Hypothalamus (tissue), 51 donors: ENCODE data around the gene FSTL3.
A peak's percentile ranks its signal among the peaks of the same experiment; 100 is the strongest.

ENCODE experiments used
- DNase-seq, 51 donors: peaks; one replicate each; lab custom pipeline; 2025; lab: John Stamatoyannopoulos, UW

The FSTL3 gene

DNA sequence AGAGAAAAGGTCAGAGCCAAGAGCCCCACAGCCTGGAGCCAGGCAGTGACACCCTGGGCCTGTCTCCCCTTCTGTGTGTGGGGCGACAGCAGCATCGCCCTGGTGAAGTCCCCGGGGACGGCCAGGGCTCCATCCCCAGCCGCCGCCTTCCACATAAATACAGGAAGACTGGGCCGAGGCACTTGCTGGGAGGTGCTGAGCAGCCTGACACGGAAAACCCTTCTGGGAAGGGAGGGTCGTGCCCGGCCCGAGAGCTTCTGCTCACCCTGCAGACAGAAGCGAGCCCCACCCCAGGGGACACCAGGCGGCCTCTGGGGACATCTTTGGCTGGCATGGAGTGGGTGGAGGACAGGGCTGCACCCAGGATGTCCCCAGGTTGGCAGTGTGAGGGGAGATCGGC lies 31.4 kb upstream of the FSTL3 start:
- no peak for DNase-seq

DNA sequence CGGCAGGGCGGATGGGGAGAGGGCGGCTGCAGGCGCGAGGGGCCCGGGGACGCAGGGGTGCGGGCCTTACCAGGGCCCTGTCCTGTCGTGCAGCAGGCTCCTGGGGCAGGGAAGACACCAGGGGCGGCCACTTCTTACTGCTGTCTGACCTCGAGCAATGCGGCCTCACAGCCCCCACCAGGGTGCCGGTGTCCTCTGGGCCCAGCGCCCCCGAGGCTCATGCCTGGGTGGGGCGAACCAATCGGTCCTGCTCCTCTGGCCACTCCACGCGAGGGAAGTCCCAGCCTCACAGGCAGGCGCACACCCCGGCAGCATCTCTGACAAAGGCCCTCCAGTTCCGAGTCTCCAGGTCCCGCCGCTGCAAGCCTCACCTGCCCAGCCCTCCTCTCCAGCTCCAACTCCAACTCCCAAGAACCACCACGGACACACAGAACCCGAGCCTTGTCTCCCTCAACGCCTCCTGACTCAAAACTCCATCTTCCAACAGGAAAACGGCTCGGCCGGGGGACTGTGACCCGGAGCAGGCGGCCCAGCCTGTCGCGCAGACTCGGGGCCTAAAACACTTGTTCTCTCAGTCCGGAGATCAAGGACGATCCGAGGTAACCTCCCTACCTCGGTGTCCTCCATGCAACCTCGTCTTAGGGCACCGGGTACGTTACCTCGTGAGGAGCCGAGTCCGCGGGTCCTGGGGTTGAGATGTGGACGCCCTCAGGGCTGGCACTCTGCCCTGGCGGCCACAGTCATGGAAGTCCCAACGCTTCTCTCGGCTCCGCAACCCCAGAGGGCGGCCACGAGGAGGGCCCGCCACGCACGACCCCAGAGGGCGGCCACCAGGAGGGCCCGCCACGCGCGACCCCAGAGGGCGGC lies 30.0 kb upstream of the FSTL3 start:
- DNase-seq = no peak

DNA sequence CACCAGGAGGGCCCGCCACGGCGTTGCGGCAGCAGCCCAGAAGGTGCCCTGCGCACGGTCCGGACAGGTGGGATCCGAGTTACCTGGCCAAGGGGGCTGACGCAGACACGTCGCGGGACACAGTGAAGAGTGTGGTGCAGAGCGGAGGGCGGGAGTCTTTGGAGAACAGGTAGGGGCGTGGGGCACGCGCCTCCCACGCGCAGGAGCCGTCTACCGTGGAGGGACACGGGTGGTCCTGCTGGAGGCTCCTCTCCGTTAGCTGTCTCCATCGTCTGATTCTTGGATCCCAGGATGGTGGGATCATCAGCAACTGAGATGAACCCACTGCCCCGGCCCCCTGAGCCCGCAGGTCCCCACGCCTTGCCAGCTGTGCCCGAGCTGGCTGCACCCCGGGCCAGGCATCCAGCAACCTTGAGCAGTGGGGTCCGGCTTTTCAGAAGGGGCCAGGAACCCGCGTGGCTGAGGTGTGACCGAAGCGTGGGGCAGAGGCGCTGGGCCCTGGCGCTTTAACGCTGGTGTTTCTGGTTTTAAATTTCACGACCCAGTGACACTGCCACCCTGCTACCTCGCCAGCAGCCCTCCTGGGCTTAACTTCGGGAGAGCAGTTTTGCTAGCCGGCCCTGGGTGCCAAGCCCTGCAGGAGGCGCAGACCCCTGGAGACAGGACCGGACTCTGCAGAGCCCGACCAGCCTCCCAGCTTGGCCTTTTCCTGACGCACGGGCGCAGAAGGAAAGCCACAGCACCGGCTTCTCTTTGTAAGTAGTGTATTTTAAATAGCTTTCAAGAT lies 29.2 kb upstream of the FSTL3 start:
- no peak for DNase-seq

DNA sequence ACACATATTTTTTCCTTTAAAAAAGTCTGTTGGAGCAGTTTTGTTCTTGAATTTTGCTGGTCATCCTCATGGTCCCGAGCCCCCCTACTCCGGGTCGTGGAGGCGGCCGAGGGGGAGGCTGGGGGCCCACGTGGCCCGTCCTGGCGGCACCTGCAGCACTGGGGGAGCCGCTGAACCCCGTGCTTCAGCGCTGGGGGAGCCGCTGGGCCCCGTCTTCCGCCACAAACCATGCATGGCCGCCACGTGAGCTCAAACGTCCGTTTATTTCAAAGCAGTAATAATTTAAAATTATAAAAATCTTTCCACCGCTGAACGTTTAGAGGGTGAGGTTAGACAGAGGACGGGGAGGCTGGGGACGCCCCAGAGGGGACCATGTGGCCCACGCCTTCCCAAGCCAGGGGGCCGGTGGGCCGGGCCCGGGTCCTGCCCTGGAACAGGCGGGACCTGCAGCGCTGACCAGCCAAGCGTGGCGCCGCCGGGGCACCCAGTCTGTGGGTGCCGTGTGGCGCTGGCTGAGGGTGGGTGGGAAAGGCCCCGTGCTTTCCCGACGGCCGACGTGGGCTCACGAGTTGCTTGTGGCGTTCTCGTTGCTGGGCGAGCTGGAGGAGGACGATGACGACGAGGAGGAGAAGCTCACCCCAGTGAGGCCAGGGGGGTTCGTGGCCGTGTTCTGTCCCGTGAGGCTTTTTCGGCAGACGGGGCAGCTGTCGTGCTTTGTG lies 28.5 kb upstream of the FSTL3 start:
- no peak for DNase-seq

DNA sequence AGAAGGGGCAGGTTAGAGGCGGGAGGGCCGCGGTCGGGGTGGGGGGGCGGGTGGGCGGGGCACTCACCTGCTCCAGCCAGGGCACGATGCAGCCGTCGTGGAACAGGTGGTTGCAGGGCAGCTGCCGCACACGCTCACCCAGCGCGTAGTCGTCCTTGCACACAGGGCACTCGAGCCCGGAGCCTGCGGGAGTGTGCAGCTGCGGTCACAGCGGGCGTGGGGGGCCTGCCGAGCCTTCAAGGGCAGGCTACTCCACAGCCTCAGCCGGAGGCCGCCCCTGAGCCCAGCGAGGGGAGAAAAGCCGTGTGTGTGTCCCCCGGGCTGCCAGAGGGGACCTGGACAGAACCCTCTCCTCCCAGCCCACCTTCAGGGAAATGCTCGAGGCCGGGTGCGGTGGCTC lies 27.9 kb upstream of the FSTL3 start:
- DNase-seq = no peak

DNA sequence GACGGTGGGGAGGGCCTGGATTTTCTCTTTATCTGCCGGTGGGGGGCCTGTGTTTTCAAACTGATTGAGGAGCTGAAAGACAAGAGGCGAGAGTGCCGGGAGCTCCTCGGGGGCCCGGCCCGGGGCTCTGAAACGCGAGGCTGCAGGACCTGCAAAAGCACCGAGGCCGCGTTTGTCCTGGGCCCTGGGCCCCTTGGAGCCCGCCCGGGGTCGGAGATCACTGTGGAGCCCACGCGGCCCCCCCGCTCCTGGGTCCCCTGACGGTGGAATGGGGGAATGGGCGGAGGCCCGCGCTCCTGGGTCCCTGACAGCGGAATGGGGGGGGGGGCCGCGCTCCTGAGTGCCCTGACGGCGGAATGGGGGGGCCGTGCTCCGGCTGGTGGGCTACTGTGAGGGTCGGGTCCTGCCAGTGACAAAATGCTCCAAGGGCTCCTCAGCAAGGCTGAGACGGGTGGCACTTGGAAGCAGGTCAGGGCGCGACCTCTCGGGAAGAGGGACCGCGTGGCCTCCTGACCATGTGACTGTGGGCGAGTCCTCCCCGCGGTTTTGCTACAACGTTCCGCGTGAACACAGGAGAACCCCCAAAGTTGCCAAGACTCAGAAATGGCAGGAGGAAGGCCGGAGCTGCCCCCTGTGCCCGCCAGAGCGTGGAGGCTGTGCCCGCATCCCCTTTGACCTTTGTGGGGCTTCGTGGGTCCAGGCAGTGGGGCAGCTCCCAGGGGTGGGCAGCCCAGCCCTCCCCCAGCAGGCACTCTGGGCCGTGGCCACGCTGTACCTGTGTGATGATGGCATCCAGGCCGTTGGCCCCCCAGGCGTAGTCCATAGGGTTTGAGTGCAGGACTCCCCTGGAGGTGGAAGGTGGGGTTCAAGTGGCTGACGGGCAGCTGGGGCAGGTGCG lies 27.0 kb upstream of the FSTL3 start:
- no peak for DNase-seq

DNA sequence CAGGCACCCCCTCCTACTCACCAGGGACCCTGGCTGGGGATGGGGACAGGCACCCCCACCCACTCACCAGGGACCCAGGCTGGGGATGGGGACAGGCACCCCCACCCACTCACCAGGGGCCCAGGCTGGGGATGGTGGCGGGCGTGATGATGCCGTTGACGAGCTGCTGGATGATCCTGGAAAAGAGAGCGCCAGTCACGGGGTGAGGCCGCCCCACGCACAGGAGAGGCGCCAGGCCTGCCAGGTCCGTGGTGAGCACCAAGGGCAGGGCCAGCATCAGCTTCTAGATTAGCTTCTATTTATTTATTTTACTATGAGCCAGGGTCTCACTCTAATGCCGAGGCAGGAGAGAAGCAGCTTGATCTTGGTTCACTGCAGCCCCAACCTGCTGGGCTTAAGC lies 26.1 kb upstream of the FSTL3 start:
- no peak for DNase-seq

DNA sequence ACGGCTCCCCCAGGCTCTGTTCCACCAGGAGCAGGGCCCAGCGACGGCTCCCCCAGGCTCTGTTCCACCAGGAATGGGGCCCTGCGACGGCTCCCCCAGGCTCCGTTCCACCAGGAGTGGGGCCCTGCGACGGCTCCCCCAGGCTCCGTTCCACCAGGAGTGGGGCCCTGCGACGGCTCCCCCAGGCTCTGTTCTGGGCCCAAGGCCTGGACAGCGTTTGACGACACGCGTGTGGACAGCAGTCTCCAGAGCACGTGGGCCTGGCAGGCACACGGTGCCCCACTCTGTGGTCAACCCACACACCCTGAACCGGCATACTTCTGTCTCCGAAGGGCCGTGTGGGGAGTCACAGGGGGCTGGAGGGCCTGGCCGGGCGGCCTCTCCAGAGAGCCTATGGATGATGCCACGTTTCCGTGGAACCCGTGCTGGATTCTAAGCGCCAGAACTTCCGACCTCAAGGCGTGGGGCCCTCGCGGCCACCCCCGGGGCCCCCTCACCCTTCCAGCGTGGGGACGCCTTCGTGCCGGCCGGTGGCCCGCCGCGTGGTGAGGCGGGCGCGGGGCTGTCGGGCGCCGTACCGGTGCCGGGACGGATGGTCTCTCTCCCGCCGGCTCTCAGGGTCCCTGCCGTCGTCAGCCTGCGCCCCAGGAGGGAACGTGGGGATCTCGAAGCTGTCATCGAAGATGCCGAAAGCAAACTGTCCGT lies 24.9 kb upstream of the FSTL3 start:
- DNase-seq = no peak

DNA sequence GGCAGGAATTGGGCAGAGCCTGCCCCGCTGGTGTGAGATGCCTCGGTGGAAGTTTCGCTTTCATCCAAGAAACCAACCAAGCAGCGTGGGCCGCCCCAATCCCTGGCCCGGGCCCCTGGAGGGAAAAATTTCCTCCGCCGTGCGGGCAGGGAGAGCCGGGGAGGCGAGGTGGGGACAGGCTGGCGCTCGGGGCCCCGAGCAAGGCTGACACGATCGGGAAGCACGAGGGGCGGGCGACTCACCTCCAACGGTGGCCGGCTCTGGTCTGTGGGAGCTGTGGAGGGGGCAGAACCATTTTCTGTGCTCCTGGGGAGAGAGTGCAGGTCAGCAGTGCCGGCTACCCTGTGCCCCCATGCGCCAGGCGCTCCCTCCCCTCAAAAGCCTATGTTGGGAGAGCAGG lies 24.2 kb upstream of the FSTL3 start:
- DNase-seq = no peak

DNA sequence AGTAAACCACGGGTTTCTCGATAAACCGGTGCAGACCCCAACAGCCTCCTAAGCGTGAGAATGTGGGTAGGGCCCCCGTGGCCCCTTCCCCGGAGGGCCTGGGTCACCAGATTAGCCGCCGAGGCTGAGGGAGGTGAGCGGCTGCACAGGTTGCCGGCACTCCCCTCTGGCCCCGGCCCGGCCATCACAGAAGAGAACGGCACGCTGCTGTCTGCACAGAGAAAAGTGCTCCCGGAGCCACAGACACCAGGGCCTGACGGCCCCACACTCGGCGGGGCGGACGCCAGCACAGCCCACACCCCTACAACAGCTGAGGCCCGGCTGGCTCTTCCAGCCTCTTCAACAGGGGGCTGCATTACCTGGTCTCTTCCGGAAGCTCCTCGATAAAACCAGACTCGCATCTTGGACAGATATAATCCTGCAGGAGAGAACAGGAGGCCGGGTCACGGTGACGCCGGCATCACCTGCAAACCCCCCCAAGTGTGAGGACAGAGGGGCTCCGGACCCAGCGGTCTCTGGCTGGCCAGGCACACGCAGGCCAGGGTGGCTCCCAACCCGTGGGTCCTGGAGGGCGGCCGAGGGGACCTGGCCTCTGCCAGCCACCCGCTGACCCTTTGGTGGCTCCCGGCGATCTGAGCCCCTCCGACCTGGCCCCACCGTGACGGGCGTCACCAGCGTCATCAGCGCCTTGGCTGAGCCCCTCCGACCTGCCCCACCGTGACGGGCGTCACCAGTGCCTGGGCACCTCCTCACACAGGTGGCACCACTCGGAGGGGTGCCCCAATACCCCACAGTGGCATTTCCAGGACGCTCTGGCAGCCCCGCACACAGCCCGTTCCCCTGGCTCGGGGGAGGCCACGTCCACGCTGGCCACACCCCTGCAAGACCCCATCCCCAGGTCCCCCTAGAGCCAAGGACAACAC lies 23.5 kb upstream of the FSTL3 start:
- no peak for DNase-seq

DNA sequence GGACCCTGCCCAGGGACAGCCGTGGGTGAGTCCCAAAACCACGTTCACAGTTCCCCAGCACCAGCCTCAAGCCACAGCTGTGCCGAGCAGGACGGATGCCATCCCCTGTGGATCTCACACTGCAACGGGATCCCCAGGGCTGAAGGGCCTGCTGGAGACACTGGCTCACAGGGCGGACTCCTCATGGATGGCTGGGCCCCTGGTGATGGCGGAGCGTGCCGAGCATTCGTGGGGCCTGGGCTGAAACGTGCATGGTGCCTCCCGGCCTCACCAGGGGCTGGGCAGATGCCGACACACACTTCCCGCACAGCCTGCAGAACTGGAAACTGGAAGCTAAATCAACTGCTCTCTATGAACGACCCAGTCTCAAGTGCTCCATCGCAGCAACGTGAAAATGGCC lies 22.8 kb upstream of the FSTL3 start:
- DNase-seq = no peak

DNA sequence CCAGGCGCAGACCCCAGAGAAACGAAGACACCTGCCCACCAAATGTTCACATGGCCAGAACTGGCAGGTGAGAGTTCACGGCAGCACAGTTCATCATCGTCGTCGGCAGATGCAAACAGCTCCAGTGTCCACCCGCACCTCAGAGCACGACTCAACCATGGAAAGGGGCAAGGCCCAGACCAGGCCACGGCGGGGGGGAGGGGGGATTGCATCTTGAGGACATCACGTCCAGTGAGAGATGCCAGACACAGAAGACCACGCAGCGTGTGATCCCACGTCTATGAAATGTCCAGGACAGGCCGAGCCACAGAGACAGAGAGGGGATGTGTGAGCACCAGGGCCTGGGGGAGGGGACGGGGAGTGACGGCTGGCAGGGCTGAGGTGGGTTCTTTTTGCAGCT lies 20.5 kb upstream of the FSTL3 start:
- DNase-seq = no peak

DNA sequence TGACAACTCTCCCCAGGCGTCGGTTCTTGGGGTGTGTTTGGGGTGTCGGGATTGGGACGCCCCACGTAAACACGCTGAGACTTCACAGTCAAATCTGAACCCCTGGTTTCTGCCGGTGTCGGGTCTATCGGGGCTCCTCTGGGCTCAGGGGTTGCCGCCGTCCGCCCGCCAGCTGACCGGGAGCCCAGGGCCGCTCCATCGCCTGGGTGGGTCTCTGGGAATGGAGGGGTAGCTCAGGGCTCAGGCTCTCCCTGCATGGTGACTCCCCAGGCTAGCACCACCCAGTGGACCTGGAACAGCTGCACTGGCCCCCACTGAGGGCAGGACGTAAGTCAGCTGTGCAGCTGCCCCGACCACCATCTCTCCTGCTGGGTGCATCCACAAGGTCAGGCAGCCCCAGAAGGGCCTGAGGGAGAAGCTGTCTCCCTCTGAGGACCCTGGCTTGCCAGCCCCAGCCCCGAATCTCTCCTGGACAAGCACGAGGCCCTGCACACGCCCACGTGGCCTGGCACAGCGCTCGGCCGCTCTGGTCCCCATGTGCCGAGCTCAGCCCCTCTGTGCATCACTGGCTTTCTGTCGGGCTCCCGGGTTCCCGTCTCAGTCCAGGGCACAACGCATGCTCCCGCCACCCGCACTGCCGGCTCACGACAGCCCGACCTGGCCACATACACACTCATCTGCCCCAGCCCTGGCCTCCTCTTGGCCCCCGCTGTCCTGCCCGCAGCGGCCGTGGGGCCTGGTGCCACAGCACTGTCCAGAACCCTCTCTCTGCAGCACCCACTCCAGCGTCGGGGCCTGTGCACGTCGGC lies 19.2 kb upstream of the FSTL3 start:
- DNase-seq = no peak

DNA sequence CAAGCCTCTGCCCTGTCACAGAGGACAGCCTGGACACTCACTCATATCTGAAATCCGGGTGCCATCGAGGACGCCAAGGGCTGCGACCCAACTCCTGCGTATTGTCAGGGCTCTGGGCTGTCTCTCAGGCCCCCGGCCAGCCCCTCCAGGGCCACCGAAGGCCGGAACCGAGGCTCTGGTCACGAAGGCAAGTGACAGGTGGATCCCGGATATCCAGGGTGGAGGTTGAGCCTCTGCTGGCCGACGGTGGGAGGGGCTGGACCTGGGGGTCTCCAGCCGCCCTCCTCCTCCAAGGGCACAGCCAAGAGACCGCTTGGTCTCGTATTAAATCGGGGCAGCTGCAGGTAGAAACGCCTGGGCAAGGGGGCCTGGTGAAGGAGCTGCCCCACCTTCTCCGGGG lies 18.6 kb upstream of the FSTL3 start:
- no peak for DNase-seq

DNA sequence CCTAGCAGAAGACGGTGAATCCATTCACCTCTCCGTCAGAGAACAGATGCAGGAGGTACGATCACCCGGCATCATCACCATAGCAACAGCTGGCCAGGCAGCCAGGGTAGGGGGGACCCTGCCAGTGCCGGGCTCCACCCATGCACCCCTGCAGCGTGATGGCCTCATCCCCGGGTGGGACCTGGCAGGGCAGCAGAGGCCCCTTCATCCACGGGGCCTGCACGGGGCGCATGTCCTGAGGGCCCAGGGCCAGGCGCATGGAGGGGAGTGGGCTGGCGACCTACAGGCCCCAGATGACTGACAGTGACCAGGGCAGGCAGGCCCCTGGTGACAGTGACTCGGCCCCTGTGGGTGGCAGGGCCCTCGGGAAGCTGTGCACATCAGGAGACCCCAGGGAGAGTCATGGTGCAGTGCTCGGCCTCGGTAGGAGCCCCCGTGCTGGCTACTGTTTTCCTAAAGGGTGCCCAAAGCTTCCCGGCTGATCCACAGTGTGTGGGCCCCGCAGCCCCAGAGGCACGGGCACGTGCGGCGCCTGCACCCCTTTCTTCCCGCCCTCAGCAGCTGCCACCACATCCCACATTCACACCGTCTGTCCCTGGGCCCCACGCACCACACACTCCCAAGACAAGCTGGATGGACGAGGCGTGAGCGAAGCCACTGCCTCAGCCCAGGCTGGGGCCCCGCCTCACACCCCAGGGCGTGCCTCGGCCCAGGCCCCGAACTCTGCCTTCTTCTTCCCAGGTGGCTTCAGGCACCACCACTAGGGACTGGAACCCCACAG lies 17.9 kb upstream of the FSTL3 start:
- peak in 1 of 51 donors; percentile 38 for DNase-seq

DNA sequence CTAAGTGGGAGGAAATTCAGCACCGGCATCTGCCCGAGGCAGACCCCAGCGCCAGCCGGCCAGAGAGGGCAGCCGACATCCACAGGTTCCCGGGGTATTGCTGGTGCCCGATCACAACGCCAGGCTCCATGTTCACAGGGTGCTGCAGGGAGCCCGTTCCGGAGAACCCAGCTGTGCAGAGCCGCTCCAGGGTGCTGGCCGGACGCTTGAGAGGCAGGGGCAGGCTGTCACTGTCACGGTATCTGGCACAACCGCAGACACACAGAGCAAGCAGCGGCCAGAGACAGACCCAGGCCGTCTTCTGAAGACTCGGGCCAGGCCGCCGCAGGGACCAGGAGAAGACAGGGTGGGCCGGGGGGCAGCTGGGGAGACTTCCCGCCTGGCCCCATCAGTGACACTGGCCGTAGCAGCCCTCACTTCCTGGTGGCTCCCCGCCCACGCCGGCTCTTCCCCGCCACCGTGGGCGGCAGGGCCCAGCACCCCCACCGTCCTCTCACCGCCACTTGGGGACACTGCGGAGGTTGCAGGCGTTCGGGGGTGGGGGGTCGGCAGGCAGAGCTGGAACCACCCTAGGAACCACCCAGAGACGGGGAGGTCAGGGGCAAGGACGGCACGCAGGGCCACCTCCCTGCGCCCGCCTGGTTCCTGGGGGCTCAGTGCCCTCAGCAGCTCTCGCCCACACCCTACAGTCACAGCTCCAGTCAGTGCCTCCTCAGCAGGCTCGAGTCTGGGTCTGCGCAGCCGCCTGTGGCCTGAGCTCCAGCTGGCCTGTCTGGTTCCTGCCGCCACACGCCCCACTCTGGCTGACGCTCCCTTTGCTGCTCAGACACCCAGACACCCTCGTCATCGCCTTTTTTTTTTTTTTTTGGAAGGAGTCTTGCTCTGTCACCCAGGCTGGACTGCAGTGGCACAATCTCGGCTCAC lies 17.0 kb upstream of the FSTL3 start:
- peak in 2 of 51 donors; percentile 18 to 57 for DNase-seq
